Left lung (tissue), 10 donors: Measurements from ENCODE around the gene FCHSD2. TPM values are rescaled to one million over a fixed set of nuclear protein-coding genes. Genes with fewer than 3 reads are reported as not detected.
A peak's percentile ranks its signal among the peaks of the same experiment; 100 is the strongest.

ENCODE experiments used
- ATAC-seq: fragments of 200-7000 bp; cut with Tn5 transposase; one replicate; pipeline ENCODE4 v1.9.1; 2020; ENCODE audit warnings: moderate library complexity
- DNase-seq, 4 donors: peaks; one replicate each; pipeline ENCODE4 v3.0.0-alpha.2; 2013 to 2020
- H3K27ac ChIP-seq, 2 donors: fragments of 200-600 bp; sonication (generic) in 1 of 2; one replicate each; pipeline versions ENCODE4 v1.5.0 to v1.8.0; 2020 to 2021
- H3K27me3 ChIP-seq, 2 donors: fragments of 200-600 bp; sonication (generic) in 1 of 2; one replicate each; pipeline versions ENCODE4 v1.5.0 to v1.8.0; 2020 to 2021
- H3K36me3 ChIP-seq, 2 donors: fragments of 200-600 bp; sonication (generic) in 1 of 2; one replicate each; pipeline versions ENCODE4 v1.5.0 to v1.8.0; 2020 to 2021
- H3K4me1 ChIP-seq, 2 donors: fragments of 200-600 bp; one replicate each; pipeline ENCODE4 v1.8.0; 2021
- H3K4me3 ChIP-seq, 2 donors: fragments of 200-600 bp; sonication (generic) in 1 of 2; one replicate each; pipeline versions ENCODE4 v1.5.0 to v1.8.0; 2020 to 2021; ENCODE audit warnings: mild to moderate bottlenecking in 1 of 2
- H3K9me3 ChIP-seq, 2 donors: fragments of 200-600 bp; sonication (generic) in 1 of 2; one replicate each; pipeline versions ENCODE4 v1.5.0 to v1.8.0; 2020 to 2021
- intact Hi-C, 2 donors: fragments of 100-400 bp; cut with DNase I; formaldehyde crosslinking; loops; one replicate each; pipeline versions ENCODE4 v1.11.2 to v1.14.2; 2022
- polyA plus RNA-seq, 6 donors: library from polyadenylated mRNA; unstranded; fragments of 120-200 nt; gene quantifications; one replicate each; pipeline ENCODE4 v1.2.1, GENCODE V29; 2013; ENCODE audit not compliant: insufficient read length in 6 of 6
- total RNA-seq, 2 donors: library from RNA; stranded (reverse); fragmentation: NEBNext Ultra II Directional; extraction: Animal tissue kit (Norgen Biotek cat#: 25700); gene quantifications; one replicate each; pipeline ENCODE4 v1.2.1, GENCODE V29; 2021
- TF ChIP-seq, protein P1 (sequence below), 2 donors: fragments of 200-600 bp; sonication (generic) in 1 of 2; IDR thresholded peaks; one replicate each; pipeline versions ENCODE4 v1.5.0 to v1.8.0; 2021; ENCODE audit warnings: antibody characterized with exemption in 2 of 2
- donor health status: DM: no; HTN: yes; CAD: no.
- donor health status: DM: no; HTN: no; CAD: no.

FCHSD2 gene
- total and polyA plus RNA-seq, 8 donors, result 46.2 to 58.2 (median 48.5) TPM

DNA sequence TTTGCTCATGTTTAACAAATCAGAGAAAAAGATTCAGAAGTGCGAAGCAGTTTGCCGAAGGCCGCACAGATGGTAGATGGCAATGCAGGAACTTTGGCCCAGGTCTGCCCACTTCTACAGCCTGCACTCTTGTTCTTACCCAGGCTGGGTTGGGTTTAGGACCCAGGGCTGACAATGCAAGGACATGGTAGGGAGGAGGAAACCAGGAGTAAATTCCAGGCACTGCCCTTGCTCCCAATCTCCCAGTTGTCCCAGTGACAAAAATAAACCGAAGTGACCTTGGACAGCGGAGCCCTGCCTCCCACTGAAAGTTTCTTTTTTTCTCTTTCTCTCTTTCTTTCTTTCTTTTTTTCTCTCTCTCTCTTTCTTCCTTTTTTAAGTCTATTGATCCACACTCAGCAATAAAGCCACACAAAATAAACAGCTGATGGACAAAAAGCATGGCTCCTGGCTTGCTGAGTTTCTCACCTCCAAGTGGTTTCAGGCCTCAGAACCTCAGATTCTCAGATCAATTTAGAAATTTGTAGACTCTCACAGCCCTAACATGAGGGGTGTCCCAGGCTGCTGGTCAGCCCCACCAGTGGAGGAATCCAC is 33.5 kb upstream of the FCHSD2 start:
- Histone ChIP-seq H3K36me3 (no peaks in the 10 kb centered on the region), H3K4me3 (no peak overlapping the region), H3K27ac (no peak overlapping the region), H3K4me1 (peaks cover 7 to 30% of the 10 kb centered on the region in 2 donors), H3K9me3 (no peaks in the 10 kb centered on the region), H3K27me3 (no peaks in the 10 kb centered on the region)
- ATAC-seq (no peak), DNase-seq (peak in 1 of 4 donors; percentile 12)
- TF ChIP-seq, protein P1, sequence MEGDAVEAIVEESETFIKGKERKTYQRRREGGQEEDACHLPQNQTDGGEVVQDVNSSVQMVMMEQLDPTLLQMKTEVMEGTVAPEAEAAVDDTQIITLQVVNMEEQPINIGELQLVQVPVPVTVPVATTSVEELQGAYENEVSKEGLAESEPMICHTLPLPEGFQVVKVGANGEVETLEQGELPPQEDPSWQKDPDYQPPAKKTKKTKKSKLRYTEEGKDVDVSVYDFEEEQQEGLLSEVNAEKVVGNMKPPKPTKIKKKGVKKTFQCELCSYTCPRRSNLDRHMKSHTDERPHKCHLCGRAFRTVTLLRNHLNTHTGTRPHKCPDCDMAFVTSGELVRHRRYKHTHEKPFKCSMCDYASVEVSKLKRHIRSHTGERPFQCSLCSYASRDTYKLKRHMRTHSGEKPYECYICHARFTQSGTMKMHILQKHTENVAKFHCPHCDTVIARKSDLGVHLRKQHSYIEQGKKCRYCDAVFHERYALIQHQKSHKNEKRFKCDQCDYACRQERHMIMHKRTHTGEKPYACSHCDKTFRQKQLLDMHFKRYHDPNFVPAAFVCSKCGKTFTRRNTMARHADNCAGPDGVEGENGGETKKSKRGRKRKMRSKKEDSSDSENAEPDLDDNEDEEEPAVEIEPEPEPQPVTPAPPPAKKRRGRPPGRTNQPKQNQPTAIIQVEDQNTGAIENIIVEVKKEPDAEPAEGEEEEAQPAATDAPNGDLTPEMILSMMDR (IDR thresholded peaks at IDR 0.05), result no peak
- intact Hi-C loops, result loop anchor here (5.0 to 10.0 kb wide), 3 partner anchors 251 to 343 kb away; no protein-coding TSS in a partner anchor

DNA sequence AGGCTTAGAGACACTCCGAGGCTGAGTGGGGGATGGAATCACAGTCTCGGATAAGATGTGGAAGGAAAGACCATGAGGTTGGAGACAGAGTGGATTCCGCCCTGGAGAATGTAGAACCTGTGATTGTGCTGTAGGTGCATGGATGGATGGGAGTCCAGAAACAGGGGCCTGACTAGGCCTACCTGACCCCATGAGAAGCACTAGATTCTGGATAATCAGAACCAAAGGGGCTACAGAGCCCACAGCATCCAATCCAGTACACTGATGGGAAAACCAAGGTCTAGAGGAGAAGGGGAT is 32.3 kb upstream of the FCHSD2 start:
- TF ChIP-seq, protein P1 (IDR thresholded peaks at IDR 0.05), result no peak
- H3K27ac ChIP-seq, result no peak overlapping the region
- peaks cover 7 to 30% of the 10 kb centered on the region in 2 donors for H3K4me1 ChIP-seq
- H3K36me3 ChIP-seq, result no peaks in the 10 kb centered on the region
- DNase-seq (peak in 1 of 4 donors; percentile 2), ATAC-seq (no peak)
- no peaks in the 10 kb centered on the region for H3K9me3 ChIP-seq
- no peaks in the 10 kb centered on the region for H3K27me3 ChIP-seq
- H3K4me3 ChIP-seq, result no peak overlapping the region
- intact Hi-C loops, result loop anchor here (10.0 kb wide), 2 partner anchors 250 to 340 kb away; no protein-coding TSS in a partner anchor

- H3K9me3 ChIP-seq, result no peaks in the 10 kb centered on the region
- ATAC-seq (no peak), DNase-seq (peak in 1 of 4 donors; percentile 10)
- intact Hi-C loops, result loop anchor here (10.0 kb wide), 2 partner anchors 249 to 339 kb away; no protein-coding TSS in a partner anchor
- H3K27me3 ChIP-seq, result no peaks in the 10 kb centered on the region
- H3K27ac ChIP-seq, result no peak overlapping the region
- no peaks in the 10 kb centered on the region for H3K36me3 ChIP-seq
- H3K4me1 ChIP-seq, result peaks cover 7 to 30% of the 10 kb centered on the region in 2 donors
- TF ChIP-seq, protein P1 (IDR thresholded peaks at IDR 0.05), result no peak
- no peak overlapping the region for H3K4me3 ChIP-seq
Measured at GRCh38 chr11:73173755-73174494, 31.8 kb upstream of the FCHSD2 start.

- TF ChIP-seq, protein P1 (IDR thresholded peaks at IDR 0.05), result no peak
- Histone ChIP-seq H3K27me3 (no peaks in the 10 kb centered on the region), H3K4me1 (peaks cover 6 to 26% of the 10 kb centered on the region in 2 donors), H3K4me3 (no peak overlapping the region), H3K27ac (no peak overlapping the region), H3K9me3 (no peaks in the 10 kb centered on the region), H3K36me3 (no peaks in the 10 kb centered on the region)
- ATAC-seq (no peak), DNase-seq (peak in 1 of 4 donors; percentile 10)
- intact Hi-C loops, result loop anchor here (10.0 kb wide), 2 partner anchors 248 to 338 kb away; no protein-coding TSS in a partner anchor
Measured at GRCh38 chr11:73172992-73173656, 31.0 kb upstream of the FCHSD2 start.
